Liver (tissue), 9 donors: Measurements from ENCODE around the gene COL23A1. TPM values are rescaled to one million over a fixed set of nuclear protein-coding genes. Genes with fewer than 3 reads are reported as not detected.

Experiments used
- DNase-seq: peaks from one replicate; pipeline ENCODE4 v3.0.0-alpha.2; 2017; ENCODE audit warnings: low spot score
- H3K27ac ChIP-seq, 2 donors: one replicate each; pipeline ENCODE4 v1.7.0; 2013; ENCODE audit warnings: inconsistent platforms in 2 of 2, low read length in 2 of 2, control low read depth in 1 of 2, low read depth in 1 of 2, mild to moderate bottlenecking in 1 of 2
- H3K27me3 ChIP-seq, 4 donors: one replicate each; pipeline versions ENCODE4 v1.6.1 to v1.7.0; 2013; ENCODE audit warnings: low read length in 3 of 4, inconsistent platforms in 1 of 4, mild to moderate bottlenecking in 1 of 4, moderate library complexity in 1 of 4; ENCODE audit not compliant: control insufficient read depth in 4 of 4, insufficient read depth in 4 of 4
- H3K36me3 ChIP-seq, 4 donors: one replicate each; pipeline versions ENCODE4 v1.6.1 to v1.7.0; 2013; ENCODE audit warnings: low read length in 3 of 4, mild to moderate bottlenecking in 3 of 4, low read depth in 1 of 4, moderate library complexity in 1 of 4; ENCODE audit not compliant: control insufficient read depth in 4 of 4, insufficient read depth in 3 of 4
- H3K4me1 ChIP-seq, 4 donors: one replicate each; pipeline versions ENCODE4 v1.6.1 to v1.7.0; 2013; ENCODE audit warnings: low read length in 3 of 4, mild to moderate bottlenecking in 3 of 4, moderate library complexity in 1 of 4; ENCODE audit not compliant: control insufficient read depth in 4 of 4, insufficient read depth in 4 of 4
- H3K4me3 ChIP-seq, 3 donors: one replicate each; pipeline versions ENCODE4 v1.6.1 to v1.7.0; 2013; ENCODE audit warnings: low read length in 3 of 3, control low read depth in 1 of 3, low read depth in 1 of 3, mild to moderate bottlenecking in 1 of 3
- H3K9ac ChIP-seq, 2 donors: one replicate each; pipeline ENCODE4 v1.7.0; 2013; ENCODE audit warnings: low read length in 2 of 2, mild to moderate bottlenecking in 2 of 2, moderate library complexity in 2 of 2, control low read depth in 1 of 2, low read depth in 1 of 2
- H3K9me3 ChIP-seq, 4 donors: one replicate each; pipeline versions ENCODE4 v1.6.1 to v1.7.0; 2013; ENCODE audit warnings: low read length in 3 of 4; ENCODE audit not compliant: control insufficient read depth in 4 of 4
- EGR1 ChIP-seq, 2 donors: IDR thresholded peaks; 2 replicates each; pipeline ENCODE4 v1.6.1; 2016 to 2018; ENCODE audit warnings: antibody characterized with exemption in 2 of 2, low read depth in 2 of 2
- FOXA1 ChIP-seq: IDR thresholded peaks from 2 replicates; pipeline ENCODE4 v1.6.1; 2016; ENCODE audit warnings: antibody characterized with exemption
- FOXA2 ChIP-seq: IDR thresholded peaks from 2 replicates; pipeline ENCODE4 v1.6.1; 2016; ENCODE audit warnings: antibody characterized with exemption
- GABPA ChIP-seq, 2 donors: IDR thresholded peaks in 1 of 2; conservative IDR thresholded peaks in 1 of 2; 2 replicates each; pipeline ENCODE4 v1.6.1; 2016; ENCODE audit warnings: antibody characterized with exemption in 2 of 2, mild to moderate bottlenecking in 1 of 2, moderate library complexity in 1 of 2
- HNF4A ChIP-seq, 2 donors: conservative IDR thresholded peaks; 2 replicates each; pipeline ENCODE4 v1.6.1; 2016; ENCODE audit warnings: antibody characterized with exemption in 2 of 2, mild to moderate bottlenecking in 2 of 2
- HNF4G ChIP-seq: IDR thresholded peaks from 2 replicates; pipeline ENCODE4 v1.6.1; 2016; ENCODE audit warnings: antibody characterized with exemption
- JUND ChIP-seq, 2 donors: IDR thresholded peaks; 2 replicates each; pipeline ENCODE4 v1.6.1; 2016; ENCODE audit warnings: antibody characterized with exemption in 2 of 2
- NR2F2 ChIP-seq: IDR thresholded peaks from 2 replicates; pipeline ENCODE4 v1.6.1; 2016; ENCODE audit warnings: antibody characterized with exemption
- RAD21 ChIP-seq, 2 donors: IDR thresholded peaks; 2 replicates each; pipeline ENCODE4 v1.6.1; 2016; ENCODE audit warnings: antibody characterized with exemption in 2 of 2, mild to moderate bottlenecking in 2 of 2
- RXRA ChIP-seq, 2 donors: IDR thresholded peaks; 2 replicates each; pipeline ENCODE4 v1.6.1; 2017 to 2018; ENCODE audit warnings: antibody characterized with exemption in 2 of 2, mild to moderate bottlenecking in 1 of 2
- TAF1 ChIP-seq: conservative IDR thresholded peaks from 2 replicates; pipeline ENCODE4 v1.6.1; 2016; ENCODE audit warnings: antibody characterized with exemption, mild to moderate bottlenecking
- YY1 ChIP-seq: IDR thresholded peaks from 2 replicates; pipeline ENCODE4 v1.6.1; 2016; ENCODE audit warnings: antibody characterized with exemption, mild to moderate bottlenecking
- WGBS: extraction: QIAGEN DNeasy Blood & Tissue Kit; methylation state at CpG from one replicate; pipeline ENCODE4 v1.1.7; 2013; 5-methylcytosine and 5-hydroxymethylcytosine counted together
- polyA plus RNA-seq, 2 donors: library from polyadenylated mRNA; stranded (reverse) in 1 of 2; unstranded in 1 of 2; fragments of 200-250 nt in 1 of 2; fragments of >200 nt in 1 of 2; fragmentation: Nextera tagmentation in 1 of 2; extraction: Ambion mirVana in 1 of 2; gene quantifications; one replicate each; pipeline versions ENCODE4 v1.2.1 to v1.2.3, GENCODE V29; 2013 to 2015
- total RNA-seq, 2 donors: library from RNA; depleted of rRNA; stranded (reverse); fragments of >200 nt; gene quantifications; one replicate each; pipeline ENCODE4 v1.2.3, GENCODE V29; 2014
- TF ChIP-seq, protein P1 (sequence below): IDR thresholded peaks from 2 replicates; pipeline ENCODE4 v1.6.1; 2016; ENCODE audit warnings: antibody characterized with exemption, mild to moderate bottlenecking
- TF ChIP-seq, protein P2 (sequence below): IDR thresholded peaks from 2 replicates; pipeline ENCODE4 v1.6.1; 2016; ENCODE audit warnings: antibody characterized with exemption
- TF ChIP-seq, protein P3 (sequence below): IDR thresholded peaks from 2 replicates; pipeline ENCODE4 v1.6.1; 2016; ENCODE audit warnings: antibody characterized with exemption
- TF ChIP-seq, protein P4 (sequence below): IDR thresholded peaks from 2 replicates; pipeline ENCODE4 v1.6.1; 2016; ENCODE audit warnings: antibody characterized with exemption
- donor health status: healthy.
- donor health status: healthy.
- donor health status: healthy.
- donor health status: healthy.
- donor health status: healthy.

The COL23A1 gene
- total and polyA plus RNA-seq, 4 donors: 0.08 to 1.4 (median 0.27) TPM

DNA sequence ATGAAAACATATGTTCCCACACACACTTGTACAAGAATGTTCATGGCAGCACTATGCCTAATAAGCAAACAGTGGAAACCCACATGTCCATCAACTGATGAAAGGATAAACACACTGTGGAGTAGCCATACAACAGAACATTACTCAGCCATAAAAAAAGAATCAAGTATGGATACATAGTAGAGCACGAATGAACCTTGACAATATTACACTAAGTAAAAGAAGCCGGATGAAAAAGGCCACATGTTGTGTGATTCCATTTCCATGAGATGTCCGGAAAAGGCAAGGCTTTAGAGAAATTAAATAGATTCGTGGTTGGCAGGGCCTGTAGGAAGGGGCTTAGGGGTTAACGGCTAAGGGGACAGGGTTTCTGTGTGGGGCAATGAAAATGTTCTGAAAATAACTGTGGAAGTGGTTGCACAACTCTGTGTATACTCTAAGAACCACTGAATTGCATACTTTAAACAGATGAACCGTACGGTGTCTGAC is 51.4 kb downstream of the COL23A1 start (continued):
- TF ChIP-seq, protein P1, sequence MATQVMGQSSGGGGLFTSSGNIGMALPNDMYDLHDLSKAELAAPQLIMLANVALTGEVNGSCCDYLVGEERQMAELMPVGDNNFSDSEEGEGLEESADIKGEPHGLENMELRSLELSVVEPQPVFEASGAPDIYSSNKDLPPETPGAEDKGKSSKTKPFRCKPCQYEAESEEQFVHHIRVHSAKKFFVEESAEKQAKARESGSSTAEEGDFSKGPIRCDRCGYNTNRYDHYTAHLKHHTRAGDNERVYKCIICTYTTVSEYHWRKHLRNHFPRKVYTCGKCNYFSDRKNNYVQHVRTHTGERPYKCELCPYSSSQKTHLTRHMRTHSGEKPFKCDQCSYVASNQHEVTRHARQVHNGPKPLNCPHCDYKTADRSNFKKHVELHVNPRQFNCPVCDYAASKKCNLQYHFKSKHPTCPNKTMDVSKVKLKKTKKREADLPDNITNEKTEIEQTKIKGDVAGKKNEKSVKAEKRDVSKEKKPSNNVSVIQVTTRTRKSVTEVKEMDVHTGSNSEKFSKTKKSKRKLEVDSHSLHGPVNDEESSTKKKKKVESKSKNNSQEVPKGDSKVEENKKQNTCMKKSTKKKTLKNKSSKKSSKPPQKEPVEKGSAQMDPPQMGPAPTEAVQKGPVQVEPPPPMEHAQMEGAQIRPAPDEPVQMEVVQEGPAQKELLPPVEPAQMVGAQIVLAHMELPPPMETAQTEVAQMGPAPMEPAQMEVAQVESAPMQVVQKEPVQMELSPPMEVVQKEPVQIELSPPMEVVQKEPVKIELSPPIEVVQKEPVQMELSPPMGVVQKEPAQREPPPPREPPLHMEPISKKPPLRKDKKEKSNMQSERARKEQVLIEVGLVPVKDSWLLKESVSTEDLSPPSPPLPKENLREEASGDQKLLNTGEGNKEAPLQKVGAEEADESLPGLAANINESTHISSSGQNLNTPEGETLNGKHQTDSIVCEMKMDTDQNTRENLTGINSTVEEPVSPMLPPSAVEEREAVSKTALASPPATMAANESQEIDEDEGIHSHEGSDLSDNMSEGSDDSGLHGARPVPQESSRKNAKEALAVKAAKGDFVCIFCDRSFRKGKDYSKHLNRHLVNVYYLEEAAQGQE: no peak
- TF ChIP-seq, protein P2, sequence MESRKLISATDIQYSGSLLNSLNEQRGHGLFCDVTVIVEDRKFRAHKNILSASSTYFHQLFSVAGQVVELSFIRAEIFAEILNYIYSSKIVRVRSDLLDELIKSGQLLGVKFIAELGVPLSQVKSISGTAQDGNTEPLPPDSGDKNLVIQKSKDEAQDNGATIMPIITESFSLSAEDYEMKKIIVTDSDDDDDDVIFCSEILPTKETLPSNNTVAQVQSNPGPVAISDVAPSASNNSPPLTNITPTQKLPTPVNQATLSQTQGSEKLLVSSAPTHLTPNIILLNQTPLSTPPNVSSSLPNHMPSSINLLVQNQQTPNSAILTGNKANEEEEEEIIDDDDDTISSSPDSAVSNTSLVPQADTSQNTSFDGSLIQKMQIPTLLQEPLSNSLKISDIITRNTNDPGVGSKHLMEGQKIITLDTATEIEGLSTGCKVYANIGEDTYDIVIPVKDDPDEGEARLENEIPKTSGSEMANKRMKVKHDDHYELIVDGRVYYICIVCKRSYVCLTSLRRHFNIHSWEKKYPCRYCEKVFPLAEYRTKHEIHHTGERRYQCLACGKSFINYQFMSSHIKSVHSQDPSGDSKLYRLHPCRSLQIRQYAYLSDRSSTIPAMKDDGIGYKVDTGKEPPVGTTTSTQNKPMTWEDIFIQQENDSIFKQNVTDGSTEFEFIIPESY: no peak
- TF ChIP-seq YY1: no peak
- TF ChIP-seq FOXA1: no peak
- TF ChIP-seq HNF4A (conservative IDR thresholded peaks at IDR 0.05): no peak

DNA sequence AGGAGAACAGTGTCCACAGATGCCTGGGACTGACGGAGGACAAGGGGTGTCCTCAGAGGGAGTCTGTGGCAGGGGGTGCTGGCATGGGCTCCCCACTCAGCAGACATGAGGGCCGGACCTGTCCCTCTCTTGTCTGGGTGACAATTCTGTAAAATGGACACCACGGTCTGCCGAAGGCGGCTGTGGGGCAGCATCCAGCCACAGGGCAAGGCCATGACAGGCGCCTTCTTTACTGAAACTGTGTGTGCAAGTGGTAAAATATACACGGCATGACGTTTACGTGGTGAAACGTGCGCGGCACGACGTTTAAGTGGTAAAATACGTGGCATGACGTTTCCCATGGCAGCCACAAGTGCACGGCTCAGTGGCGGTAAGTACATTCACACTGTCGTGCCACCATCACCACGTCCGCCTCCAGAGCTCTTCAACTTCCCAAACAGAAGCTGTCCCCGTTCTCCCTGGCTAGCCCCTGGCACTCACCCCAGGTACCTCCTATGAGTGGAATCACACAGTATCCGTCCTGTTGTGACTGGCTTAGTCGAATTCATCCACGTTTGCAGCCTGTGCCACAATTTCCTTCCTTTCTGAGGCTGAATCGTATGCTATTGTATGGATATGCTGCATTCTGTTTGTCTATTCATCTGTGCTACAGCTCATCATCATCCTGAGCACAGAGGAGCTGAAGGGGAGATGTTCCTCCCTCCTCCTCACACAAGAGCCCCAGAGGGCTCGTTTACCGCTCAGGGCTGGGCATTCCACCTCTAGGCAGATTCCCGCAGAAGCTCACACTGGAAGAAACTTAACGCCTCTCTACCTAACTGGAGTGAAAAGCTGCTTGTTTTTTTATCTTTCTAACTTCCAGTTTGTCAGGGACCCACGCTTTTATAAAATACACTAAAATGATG is 52.5 kb downstream of the COL23A1 start:
- Histone ChIP-seq H3K36me3 (no peaks in the 10 kb centered on the region), H3K4me1 (no peaks in the 10 kb centered on the region), H3K27me3 (no peaks in the 10 kb centered on the region), H3K27ac (no peak overlapping the region), H3K9ac (no peak overlapping the region), H3K9me3 (no peaks in the 10 kb centered on the region), H3K4me3 (no peak overlapping the region)
- 87% methylated on average over 31 of the region's 31 CpGs for WGBS
- DNase-seq: no peak
- TF ChIP-seq FOXA1 (no peak), TAF1 (no peak), JUND (IDR thresholded peaks at IDR 0.05) (no peak), GABPA (IDR thresholded peaks at IDR 0.05 in 1 of 2, conservative IDR thresholded peaks at IDR 0.05 in 1 of 2) (no peak), RXRA (IDR thresholded peaks at IDR 0.05) (no peak), EGR1 (IDR thresholded peaks at IDR 0.05; ENCODE audit: low read depth in 2 of 2) (no peak), RAD21 (IDR thresholded peaks at IDR 0.05) (no peak), HNF4G (no peak), HNF4A (conservative IDR thresholded peaks at IDR 0.05) (no peak), FOXA2 (no peak), NR2F2 (no peak)
- TF ChIP-seq, protein P3, sequence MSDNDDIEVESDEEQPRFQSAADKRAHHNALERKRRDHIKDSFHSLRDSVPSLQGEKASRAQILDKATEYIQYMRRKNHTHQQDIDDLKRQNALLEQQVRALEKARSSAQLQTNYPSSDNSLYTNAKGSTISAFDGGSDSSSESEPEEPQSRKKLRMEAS: no peak
- TF ChIP-seq, protein P1: no peak
- TF ChIP-seq, protein P2: no peak
- TF ChIP-seq, protein P4, sequence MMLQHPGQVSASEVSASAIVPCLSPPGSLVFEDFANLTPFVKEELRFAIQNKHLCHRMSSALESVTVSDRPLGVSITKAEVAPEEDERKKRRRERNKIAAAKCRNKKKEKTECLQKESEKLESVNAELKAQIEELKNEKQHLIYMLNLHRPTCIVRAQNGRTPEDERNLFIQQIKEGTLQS: no peak
